K562 (cell line): ENCODE data around the gene YAF2. TPM values are rescaled to one million over a fixed set of nuclear protein-coding genes. Genes with fewer than 3 reads are reported as not detected.

ENCODE experiments used
- ATAC-seq: fragments of 200-7000 bp; cut with Tn5 transposase; 3 replicates; pipeline ENCODE4 v1.9.1; 2020; ENCODE audit warnings: moderate library complexity
- BruUV-seq: library from RNA; stranded (reverse); fragments of 400-500 nt; replicated peaks from 2 replicates; lab custom pipeline; 2021; lab: Mats Ljungman, UMichigan
- CTCF ChIA-PET: fragments of 300-600 bp; formaldehyde crosslinking; extraction: SDS; loops from one replicate; lab custom pipeline; 2021; ENCODE audit warnings: low intra/inter-chr PET ratio; lab: Yijun Ruan, JAX
- POLR2A ChIA-PET: fragments of 300-600, 350-650 bp; sonication (Branson Sonifier 250); formaldehyde crosslinking; extraction: SDS; loops from one replicate; lab custom pipeline; 2021; ENCODE audit warnings: antibody characterized with exemption, inconsistent platforms; lab: Yijun Ruan, JAX
- DNase-seq, 4 experiments: peaks; one replicate each; pipeline versions ENCODE4 v3.0.0 to v3.0.0-alpha.2; 2011 to 2018; ENCODE audit warnings: low spot score in 3 of 4, mixed read lengths in 3 of 4; ENCODE audit errors: extremely low read depth in 1 of 4
- FAIRE-seq: peaks from 2 replicates; lab custom pipeline; 2011; peaks lifted over from hg19 to GRCh38; lab: Jason Lieb, UNC
- H2AFZ ChIP-seq: 2 replicates; pipeline ENCODE4 v1.6.0; 2011; ENCODE audit warnings: low read depth, low read length, control low read depth, inconsistent platforms
- H3K27ac ChIP-seq: fragments of 200-600 bp; 3 replicates; pipeline ENCODE4 v1.8.0; 2011; ENCODE audit warnings: low read depth, mild to moderate bottlenecking, control low read depth, inconsistent platforms, low read length, moderate library complexity, mixed read lengths; ENCODE audit errors: extremely low read depth
- H3K27me3 ChIP-seq, 2 experiments: fragments of 300-600 bp in 1 of 2; 2 replicates in 1 of 2; 3 replicates in 1 of 2; pipeline versions ENCODE4 v1.6.0 to v1.8.0; 2011; ENCODE audit warnings: inconsistent platforms in 2 of 2, low read length in 2 of 2, mild to moderate bottlenecking in 1 of 2, mixed read lengths in 1 of 2, moderate library complexity in 1 of 2; ENCODE audit not compliant: control insufficient read depth in 2 of 2, insufficient read depth in 2 of 2
- H3K36me3 ChIP-seq: fragments of 300-600 bp; 3 replicates; pipeline ENCODE4 v1.8.0; 2011; ENCODE audit warnings: mild to moderate bottlenecking, low read length, inconsistent platforms; ENCODE audit not compliant: control insufficient read depth, insufficient read depth
- H3K4me1 ChIP-seq, 2 experiments: fragments of 200-600 bp in 1 of 2; replicated peaks in 1 of 2; 2 replicates in 1 of 2; 3 replicates in 1 of 2; pipeline versions ENCODE4 v1.5.1 to v1.8.0; 2011; ENCODE audit warnings: inconsistent platforms in 2 of 2, low read length in 2 of 2, mild to moderate bottlenecking in 1 of 2, mixed read lengths in 1 of 2, moderate library complexity in 1 of 2; ENCODE audit not compliant: control insufficient read depth in 2 of 2, insufficient read depth in 2 of 2
- H3K4me2 ChIP-seq: 2 replicates; pipeline ENCODE4 v1.6.1; 2011; ENCODE audit warnings: low read length, control low read depth, inconsistent platforms, mixed read lengths; ENCODE audit not compliant: insufficient read depth
- H3K4me3 ChIP-seq: fragments of 200-600 bp; sonication (generic), shearing (Covaris generic); 2 replicates; pipeline ENCODE4 v1.5.1; 2016; ENCODE audit warnings: control low read depth, inconsistent platforms
- H3K79me2 ChIP-seq: fragments of 200-600 bp; 3 replicates; pipeline ENCODE4 v1.8.0; 2011; ENCODE audit warnings: low read length, inconsistent platforms; ENCODE audit not compliant: control insufficient read depth, insufficient read depth
- H3K9ac ChIP-seq, 2 experiments: 2 replicates each; pipeline versions ENCODE4 v1.6.0 to v1.6.1; 2011; ENCODE audit warnings: low read depth in 2 of 2, low read length in 2 of 2, control low read depth in 1 of 2, inconsistent platforms in 1 of 2, mild to moderate bottlenecking in 1 of 2, mixed read lengths in 1 of 2; ENCODE audit not compliant: insufficient read depth in 1 of 2
- H3K9me1 ChIP-seq: one replicate; pipeline ENCODE4 v1.6.0; 2011; ENCODE audit warnings: inconsistent platforms, mild to moderate bottlenecking, low read length, moderate library complexity; ENCODE audit not compliant: control insufficient read depth, insufficient read depth
- H3K9me3 ChIP-seq: replicated peaks from 2 replicates; pipeline ENCODE4 v1.5.1; 2011; ENCODE audit warnings: low read depth, low read length, inconsistent platforms; ENCODE audit not compliant: control insufficient read depth, insufficient read depth
- H4K20me1 ChIP-seq: replicated peaks from 2 replicates; pipeline ENCODE4 v1.6.1; 2011; ENCODE audit warnings: low read length, inconsistent platforms, mixed read lengths; ENCODE audit not compliant: control insufficient read depth, insufficient read depth
- CBFB ChIP-seq: sonication (generic); formaldehyde crosslinking; IDR thresholded peaks from 2 replicates; pipeline ENCODE4 v1.4.0; 2020; ENCODE audit warnings: mild to moderate bottlenecking, missing genetic modification reagents
- CBX3 ChIP-seq, 2 experiments: IDR thresholded peaks; 1 replicate in 1 of 2; 2 replicates in 1 of 2; pipeline ENCODE4 v1.6.1; 2012; ENCODE audit warnings: inconsistent platforms in 2 of 2, low read length in 2 of 2, borderline replicate concordance in 1 of 2, control low read depth in 1 of 2
- DLX4 ChIP-seq: fragments of 250-450 bp; sonication (Bioruptor Pico); IDR thresholded peaks from 2 replicates; pipeline ENCODE4 v1.6.1; 2021; ENCODE audit warnings: mild to moderate bottlenecking
- DNMT1 ChIP-seq: fragments of 450-650 bp; IDR thresholded peaks from 2 replicates; pipeline ENCODE4 v1.6.1; 2016; ENCODE audit warnings: antibody characterized with exemption, mild to moderate bottlenecking
- KDM4B ChIP-seq, 2 experiments: fragments of 450-650 bp in 1 of 2; sonication (generic) in 1 of 2; IDR thresholded peaks; 2 replicates each; pipeline ENCODE4 v1.6.1; 2016 to 2017; ENCODE audit warnings: borderline replicate concordance in 2 of 2, antibody characterized with exemption in 1 of 2, low read depth in 1 of 2, mild to moderate bottlenecking in 1 of 2
- MTA2 ChIP-seq: fragments of 450-650 bp; IDR thresholded peaks from 2 replicates; pipeline ENCODE4 v1.6.1; 2016; ENCODE audit warnings: low read depth
- NFIC ChIP-seq: fragments of 450-650 bp; IDR thresholded peaks from 2 replicates; pipeline ENCODE4 v1.6.1; 2017; ENCODE audit warnings: mild to moderate bottlenecking, inconsistent platforms
- NFIX ChIP-seq: fragments of 250-450 bp; sonication (Bioruptor Pico); IDR thresholded peaks from 2 replicates; pipeline ENCODE4 v1.4.0; 2020; ENCODE audit warnings: low read depth, mild to moderate bottlenecking, moderate library complexity
- PRMT5 ChIP-seq: sonication (generic); formaldehyde crosslinking; IDR thresholded peaks from 2 replicates; pipeline ENCODE4 v1.5.0; 2020; ENCODE audit warnings: missing genetic modification reagents
- RREB1 ChIP-seq: fragments of 250-450 bp; sonication (Bioruptor Pico); IDR thresholded peaks from 2 replicates; pipeline ENCODE4 v1.4.0; 2020
- SRF ChIP-seq, 2 experiments: fragments of 250-450, 450-650 bp in 1 of 2; sonication (Bioruptor Pico) in 1 of 2; sonication (generic) in 1 of 2; formaldehyde crosslinking; IDR thresholded peaks; 2 replicates each; pipeline versions ENCODE4 v1.5.0 to v1.5.1; 2020 to 2022; ENCODE audit warnings: mild to moderate bottlenecking in 1 of 2, missing genetic modification reagents in 1 of 2
- THRAP3 ChIP-seq: fragments of 450-650 bp; IDR thresholded peaks from 2 replicates; pipeline ENCODE4 v1.6.1; 2016; ENCODE audit warnings: mild to moderate bottlenecking, inconsistent platforms, borderline replicate concordance
- in situ Hi-C: fragments of 300-500 bp; cut with MboI; formaldehyde crosslinking; loops from 4 replicates; pipeline ENCODE4 v1.15.0; 2018; ENCODE audit warnings: inconsistent platforms, mixed read lengths
- intact Hi-C: fragments of 100-400 bp; cut with micrococcal nuclease; formaldehyde crosslinking; loops from 2 replicates; pipeline ENCODE4 v1.14.2; 2022
- polyA plus RNA-seq, 8 experiments: library from polyadenylated mRNA; depleted of rRNA in 4 of 8; stranded (reverse) in 5 of 8; unstranded in 3 of 8; fragments of >200 nt; fragmentation: Nextera tagmentation in 2 of 8; fragmentation: Illumina TruSeq in 1 of 8; extraction: Ambion mirVana in 2 of 8; extraction: Trizol in 1 of 8; gene quantifications; 2 replicates each; pipeline versions ENCODE4 v1.2.1 to v1.2.3, GENCODE V29; 2011 to 2014; ENCODE audit warnings: inconsistent platforms in 1 of 8, missing spikeins in 1 of 8
- total RNA-seq, 7 experiments: library from RNA; depleted of rRNA in 6 of 7; stranded (reverse); fragments of >200 nt in 6 of 7; fragmentation: Illumina TruSeq in 2 of 7; extraction: Trizol in 2 of 7; gene quantifications; 2 replicates each; pipeline versions ENCODE4 v1.2.1 to v1.2.3, GENCODE V29; 2011 to 2021; ENCODE audit warnings: low replicate concordance in 1 of 7

Gene YAF2
- total and polyA plus RNA-seq, 9 of the 15 experiments (the other 6 are each of a cell fraction or from before 2014, with no cell fraction given) = 10.6 to 26.4 (median 21.3) TPM

GRCh38 chr12:42217656-42218055 lies 20.4 kb downstream of the YAF2 start:
- Histone ChIP-seq H3K4me3 (no peak overlapping the region), H3K27ac (no peak overlapping the region), H3K9ac (no peak overlapping the region), H3K4me1 (no peaks in the 10 kb centered on the region), H3K79me2 (peaks cover 17% of the 10 kb centered on the region; the same call in 2 of the 3 replicates), H3K27me3 (no peaks in the 10 kb centered on the region), H2AFZ (no peak overlapping the region)
- ATAC-seq (no peak), FAIRE-seq (no peak), DNase-seq (no peak)
- POLR2A ChIA-PET = no interaction called here
- intact Hi-C loops (no loop called here), in situ Hi-C loops (no loop called here)
- no TSS peak for BruUV-seq
- TF ChIP-seq DNMT1 = no peak
- no peak for TF ChIP-seq RREB1 (CRISPR knock-in tag)
- TF ChIP-seq PRMT5 (CRISPR knock-in tag) = no peak
- TF ChIP-seq KDM4B (IDR thresholded peaks at IDR 0.05; ENCODE audit: borderline replicate concordance in 2 of 2, low read depth in 1 of 2) = no peak
- TF ChIP-seq CBFB = no peak
- no peak for TF ChIP-seq SRF (CRISPR knock-in tag; IDR thresholded peaks at IDR 0.05)
- no peak for TF ChIP-seq CBX3 (IDR thresholded peaks at IDR 0.05; ENCODE audit: borderline replicate concordance in 1 of 2, low read length in 2 of 2)
- TF ChIP-seq DLX4 (CRISPR knock-in tag) = no peak
- no peak for TF ChIP-seq NFIC
- TF ChIP-seq THRAP3 = no peak
- no peak for TF ChIP-seq NFIX (CRISPR knock-in tag)
- no peak for TF ChIP-seq MTA2
- TF ChIP-seq, all 486 proteins: peak for 0
- H3K4me2 ChIP-seq = no peak overlapping the region
- H4K20me1 ChIP-seq = peaks cover 4% of the 10 kb centered on the region
- no peaks in the 10 kb centered on the region; the same call in 2 of the 3 replicates for H3K36me3 ChIP-seq
- CTCF ChIA-PET = no interaction called here
- no peaks in the 10 kb centered on the region for H3K9me3 ChIP-seq
- no peaks in the 10 kb centered on the region for H3K9me1 ChIP-seq
